A549 (cell line): ENCODE measurements around the gene XPC. TPM values are rescaled to one million over a fixed set of nuclear protein-coding genes. Genes with fewer than 3 reads are reported as not detected.

Source experiments
- ATAC-seq, 2 experiments: fragments of 200-7000 bp in 1 of 2; fragments of >200 bp in 1 of 2; cut with Nextera tagmentation in 1 of 2; cut with Tn5 transposase in 1 of 2; 3 replicates each; pipeline versions ENCODE4 v1.8.0 to v1.9.1; 2018 to 2020; ENCODE audit warnings: mild to moderate bottlenecking in 1 of 2, moderate library complexity in 1 of 2
- CTCF ChIA-PET: fragments of 300-600 bp; sonication (Branson Sonifier 250); formaldehyde crosslinking; extraction: SDS; loops from one replicate; lab custom pipeline; 2021; ENCODE audit warnings: antibody characterized with exemption, inconsistent platforms; lab: Yijun Ruan, JAX
- POLR2A ChIA-PET: fragments of 350-600 bp; formaldehyde crosslinking; extraction: SDS; loops from one replicate; lab custom pipeline; 2021; ENCODE audit warnings: antibody characterized with exemption, inconsistent platforms; lab: Yijun Ruan, JAX
- DNase-seq, 2 experiments: peaks; one replicate each; pipeline versions ENCODE4 v3.0.0 to v3.0.0-alpha.2; 2011 to 2016; ENCODE audit warnings: low read depth in 1 of 2, low spot score in 1 of 2
- FAIRE-seq: peaks from 2 replicates; lab custom pipeline; 2011; peaks lifted over from hg19 to GRCh38; lab: Jason Lieb, UNC
- H3K27ac ChIP-seq, 2 experiments: fragments of >200 bp; sonication (Bioruptor Twin); formaldehyde crosslinking; 3 replicates each; pipeline ENCODE4 v1.5.1; 2016 to 2017
- H3K4me1 ChIP-seq: fragments of >200 bp; sonication (Bioruptor Twin); formaldehyde crosslinking; 3 replicates; pipeline ENCODE4 v1.6.1; 2016
- H3K4me2 ChIP-seq: fragments of >200 bp; sonication (Bioruptor Twin); formaldehyde crosslinking; 3 replicates; pipeline ENCODE4 v1.6.1; 2016
- H3K4me3 ChIP-seq: fragments of >200 bp; sonication (Bioruptor Twin); formaldehyde crosslinking; 3 replicates; pipeline ENCODE4 v1.5.1; 2016
- H3K9me3 ChIP-seq: fragments of >200 bp; sonication (Bioruptor Twin); formaldehyde crosslinking; 3 replicates; pipeline ENCODE4 v1.6.1; 2016
- CHD4 ChIP-seq: fragments of 200-600 bp; sonication (generic); IDR thresholded peaks from 2 replicates; pipeline ENCODE4 v1.6.1; 2016; ENCODE audit warnings: antibody characterized with exemption, mild to moderate bottlenecking, borderline replicate concordance
- EHMT2 ChIP-seq: fragments of 200-600 bp; sonication (generic); IDR thresholded peaks from 2 replicates; pipeline ENCODE4 v1.6.1; 2016; ENCODE audit warnings: antibody characterized with exemption, low read depth, mild to moderate bottlenecking, moderate library complexity
- ESRRA ChIP-seq: fragments of 150-350 bp; IDR thresholded peaks from 2 replicates; pipeline ENCODE4 v1.6.1; 2014; ENCODE audit warnings: mild to moderate bottlenecking, low read length, borderline replicate concordance
- GATA3 ChIP-seq: IDR thresholded peaks from 2 replicates; pipeline ENCODE4 v1.6.1; 2012; ENCODE audit warnings: borderline replicate concordance
- HDAC2 ChIP-seq: fragments of 200-600 bp; sonication (generic); IDR thresholded peaks from 2 replicates; pipeline ENCODE4 v1.6.1; 2016
- HOXB5 ChIP-seq: fragments of 250-450 bp; sonication (Bioruptor Pico); IDR thresholded peaks from 2 replicates; pipeline ENCODE4 v1.5.0; 2020; ENCODE audit warnings: mild to moderate bottlenecking, moderate library complexity
- JUNB ChIP-seq: fragments of >200 bp; sonication (Bioruptor Twin); formaldehyde crosslinking; IDR thresholded peaks from 2 replicates; pipeline ENCODE4 v1.6.1; 2016
- KDM5A ChIP-seq: fragments of 200-600 bp; sonication (generic); IDR thresholded peaks from 2 replicates; pipeline ENCODE4 v1.6.1; 2016; ENCODE audit warnings: antibody characterized with exemption, mild to moderate bottlenecking
- MAFK ChIP-seq: fragments of 450-650 bp; IDR thresholded peaks from 2 replicates; pipeline ENCODE4 v1.6.1; 2014; ENCODE audit not compliant: partially characterized antibody
- MAZ ChIP-seq: fragments of 150-350 bp; IDR thresholded peaks from 2 replicates; pipeline ENCODE4 v1.6.1; 2014; ENCODE audit warnings: antibody characterized with exemption, low read depth, low read length, borderline replicate concordance
- PHF8 ChIP-seq: fragments of 200-600 bp; sonication (generic); IDR thresholded peaks from 2 replicates; pipeline ENCODE4 v1.6.1; 2016; ENCODE audit warnings: low read depth, mild to moderate bottlenecking, antibody characterized with exemption, moderate library complexity, borderline replicate concordance
- POLR2A ChIP-seq: IDR thresholded peaks from 2 replicates; pipeline ENCODE4 v1.6.1; 2012; ENCODE audit warnings: mild to moderate bottlenecking, low read length
- RAD21 ChIP-seq, 2 experiments: fragments of >200 bp in 1 of 2; sonication (Bioruptor Twin) in 1 of 2; formaldehyde crosslinking in 1 of 2; IDR thresholded peaks in 1 of 2; conservative IDR thresholded peaks in 1 of 2; 2 replicates in 1 of 2; 3 replicates in 1 of 2; pipeline ENCODE4 v1.6.1; 2012 to 2018; ENCODE audit warnings: inconsistent platforms in 1 of 2
- RARB ChIP-seq: fragments of 250-450 bp; sonication (Bioruptor Pico); IDR thresholded peaks from 2 replicates; pipeline ENCODE4 v1.8.0; 2021; ENCODE audit warnings: mild to moderate bottlenecking, moderate library complexity
- SMC3 ChIP-seq: fragments of >200 bp; sonication (Bioruptor Twin); formaldehyde crosslinking; IDR thresholded peaks from 3 replicates; pipeline ENCODE4 v1.6.1; 2018; ENCODE audit warnings: inconsistent platforms
- SREBF2 ChIP-seq: fragments of 450-650 bp; IDR thresholded peaks from 2 replicates; pipeline ENCODE4 v1.6.1; 2014; ENCODE audit warnings: mild to moderate bottlenecking, moderate library complexity
- ZNF302 ChIP-seq: fragments of 250-450 bp; sonication (Bioruptor Pico); IDR thresholded peaks from 2 replicates; pipeline ENCODE4 v1.9.0; 2021; ENCODE audit warnings: inconsistent platforms, mild to moderate bottlenecking, moderate library complexity
- ZSCAN20 ChIP-seq: fragments of 250-450 bp; sonication (Bioruptor Pico); IDR thresholded peaks from 2 replicates; pipeline ENCODE4 v1.8.0; 2022; ENCODE audit warnings: mild to moderate bottlenecking, moderate library complexity
- WGBS: methylation state at CpG from one replicate; pipeline ENCODE4 v1.1.6; 2017; ENCODE audit errors: missing lambda C conversion rate; 5-methylcytosine and 5-hydroxymethylcytosine counted together
- polyA plus RNA-seq, 4 experiments: library from polyadenylated mRNA; depleted of rRNA in 3 of 4; stranded (reverse); fragments of >200 nt; fragmentation: RNase III in 1 of 4; extraction: RNeasy Plus Mini Kit Qiagen cat#74134 plus additional on column Dnase treatment in 1 of 4; gene quantifications; 2 replicates in 3 of 4; 3 replicates in 1 of 4; pipeline ENCODE4 v1.2.3, GENCODE V29; 2011 to 2017
- TF ChIP-seq, protein P1 (sequence below): fragments of 200-600 bp; sonication (generic); IDR thresholded peaks from 2 replicates; pipeline ENCODE4 v1.6.1; 2016; ENCODE audit warnings: antibody characterized with exemption, mild to moderate bottlenecking, moderate library complexity
- TF ChIP-seq, protein P2 (sequence below): fragments of 250-450 bp; sonication (Bioruptor Pico); IDR thresholded peaks from 2 replicates; pipeline ENCODE4 v1.5.0; 2020; ENCODE audit warnings: low read depth, mild to moderate bottlenecking, moderate library complexity
- TF ChIP-seq, protein P3 (sequence below): fragments of 150-350 bp; IDR thresholded peaks from 2 replicates; pipeline ENCODE4 v1.6.1; 2014; ENCODE audit warnings: low read depth, mild to moderate bottlenecking, low read length
- TF ChIP-seq, protein P4 (sequence below): fragments of 450-650 bp; IDR thresholded peaks from 2 replicates; pipeline ENCODE4 v1.6.1; 2014; ENCODE audit warnings: antibody characterized with exemption

Gene XPC
- polyA plus RNA-seq, 2 of the 4 experiments (the other 2 are of a cell fraction), result 35.4 to 36.3 TPM

DNA sequence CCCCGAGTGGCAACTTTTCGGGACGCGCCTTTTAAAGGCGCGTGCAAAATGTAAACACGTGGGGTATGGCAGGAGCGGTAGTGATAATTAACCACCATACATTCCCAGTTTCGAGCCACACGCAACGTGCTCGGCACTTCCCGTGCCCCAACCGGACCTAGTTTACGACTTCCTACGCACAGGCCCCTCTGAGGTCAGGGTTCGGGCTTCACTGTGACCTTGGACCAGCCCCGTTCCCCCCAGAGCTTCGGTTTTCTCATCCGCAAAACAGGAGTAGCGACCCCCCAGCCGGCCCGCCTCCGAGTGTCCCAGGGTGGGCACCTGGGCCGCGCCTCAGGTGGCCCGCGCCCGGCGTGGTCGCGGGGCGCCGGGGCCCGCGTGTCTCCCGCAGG, 54.2 kb downstream of the XPC start (continued):
- TF ChIP-seq, protein P1, sequence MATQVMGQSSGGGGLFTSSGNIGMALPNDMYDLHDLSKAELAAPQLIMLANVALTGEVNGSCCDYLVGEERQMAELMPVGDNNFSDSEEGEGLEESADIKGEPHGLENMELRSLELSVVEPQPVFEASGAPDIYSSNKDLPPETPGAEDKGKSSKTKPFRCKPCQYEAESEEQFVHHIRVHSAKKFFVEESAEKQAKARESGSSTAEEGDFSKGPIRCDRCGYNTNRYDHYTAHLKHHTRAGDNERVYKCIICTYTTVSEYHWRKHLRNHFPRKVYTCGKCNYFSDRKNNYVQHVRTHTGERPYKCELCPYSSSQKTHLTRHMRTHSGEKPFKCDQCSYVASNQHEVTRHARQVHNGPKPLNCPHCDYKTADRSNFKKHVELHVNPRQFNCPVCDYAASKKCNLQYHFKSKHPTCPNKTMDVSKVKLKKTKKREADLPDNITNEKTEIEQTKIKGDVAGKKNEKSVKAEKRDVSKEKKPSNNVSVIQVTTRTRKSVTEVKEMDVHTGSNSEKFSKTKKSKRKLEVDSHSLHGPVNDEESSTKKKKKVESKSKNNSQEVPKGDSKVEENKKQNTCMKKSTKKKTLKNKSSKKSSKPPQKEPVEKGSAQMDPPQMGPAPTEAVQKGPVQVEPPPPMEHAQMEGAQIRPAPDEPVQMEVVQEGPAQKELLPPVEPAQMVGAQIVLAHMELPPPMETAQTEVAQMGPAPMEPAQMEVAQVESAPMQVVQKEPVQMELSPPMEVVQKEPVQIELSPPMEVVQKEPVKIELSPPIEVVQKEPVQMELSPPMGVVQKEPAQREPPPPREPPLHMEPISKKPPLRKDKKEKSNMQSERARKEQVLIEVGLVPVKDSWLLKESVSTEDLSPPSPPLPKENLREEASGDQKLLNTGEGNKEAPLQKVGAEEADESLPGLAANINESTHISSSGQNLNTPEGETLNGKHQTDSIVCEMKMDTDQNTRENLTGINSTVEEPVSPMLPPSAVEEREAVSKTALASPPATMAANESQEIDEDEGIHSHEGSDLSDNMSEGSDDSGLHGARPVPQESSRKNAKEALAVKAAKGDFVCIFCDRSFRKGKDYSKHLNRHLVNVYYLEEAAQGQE, result no peak
- TF ChIP-seq PHF8 (peak; percentile 95), POLR2A (peak; percentile 31), SMC3 (no peak), RARB (CRISPR knock-in tag) (no peak)
- TF ChIP-seq, protein P2, sequence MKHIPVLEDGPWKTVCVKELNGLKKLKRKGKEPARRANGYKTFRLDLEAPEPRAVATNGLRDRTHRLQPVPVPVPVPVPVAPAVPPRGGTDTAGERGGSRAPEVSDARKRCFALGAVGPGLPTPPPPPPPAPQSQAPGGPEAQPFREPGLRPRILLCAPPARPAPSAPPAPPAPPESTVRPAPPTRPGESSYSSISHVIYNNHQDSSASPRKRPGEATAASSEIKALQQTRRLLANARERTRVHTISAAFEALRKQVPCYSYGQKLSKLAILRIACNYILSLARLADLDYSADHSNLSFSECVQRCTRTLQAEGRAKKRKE (CRISPR knock-in tag), result no peak
- TF ChIP-seq, all 56 proteins: peak for 4

DNA sequence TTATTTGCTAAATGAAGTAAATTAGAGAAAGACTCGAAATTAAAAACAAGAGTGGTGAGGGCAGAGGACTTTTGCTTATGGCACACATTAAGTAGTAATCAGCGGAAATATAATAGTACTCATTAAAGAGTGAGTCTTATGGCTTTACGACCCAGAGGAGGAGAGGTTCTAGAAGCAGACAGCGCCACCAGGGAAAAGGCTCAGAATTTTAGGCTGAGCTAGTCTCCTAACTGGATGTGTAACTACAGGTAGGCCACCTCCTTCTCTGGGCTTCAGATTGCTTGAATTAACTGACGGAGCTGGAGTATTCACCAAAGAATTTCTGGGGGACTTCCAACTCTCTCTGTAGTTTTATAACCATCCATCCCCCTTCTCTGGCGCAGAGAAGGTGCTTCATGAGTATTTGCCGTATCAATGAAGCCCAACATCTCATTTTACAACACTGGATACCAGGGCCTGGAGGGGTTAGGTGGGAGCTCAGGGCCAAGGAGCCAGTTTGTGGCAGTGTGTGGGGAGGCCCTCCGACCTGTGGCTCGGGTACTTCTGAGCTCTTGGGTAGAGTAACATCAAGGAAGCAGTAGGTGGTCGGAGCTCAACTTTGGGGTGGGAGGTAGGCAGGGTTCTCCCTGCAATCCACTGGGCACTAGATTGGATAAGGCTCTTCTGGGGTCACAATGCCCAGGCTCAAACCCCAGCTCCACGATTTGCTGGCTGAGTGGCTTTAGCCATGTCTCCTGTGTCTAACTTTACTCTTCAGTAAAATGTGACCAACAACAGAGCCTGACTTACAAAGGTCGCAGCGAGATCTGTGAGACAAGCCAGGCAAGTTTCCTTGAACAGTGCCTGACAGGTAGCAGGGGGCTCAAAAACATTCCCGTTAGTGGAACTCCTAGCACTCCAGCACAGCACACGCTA, 54.8 kb downstream of the XPC start:
- no peak for FAIRE-seq
- TF ChIP-seq ZNF302 (no peak), ZSCAN20 (no peak)
- ATAC-seq, result no peak; a peak in 1 of 6 replicates

DNA sequence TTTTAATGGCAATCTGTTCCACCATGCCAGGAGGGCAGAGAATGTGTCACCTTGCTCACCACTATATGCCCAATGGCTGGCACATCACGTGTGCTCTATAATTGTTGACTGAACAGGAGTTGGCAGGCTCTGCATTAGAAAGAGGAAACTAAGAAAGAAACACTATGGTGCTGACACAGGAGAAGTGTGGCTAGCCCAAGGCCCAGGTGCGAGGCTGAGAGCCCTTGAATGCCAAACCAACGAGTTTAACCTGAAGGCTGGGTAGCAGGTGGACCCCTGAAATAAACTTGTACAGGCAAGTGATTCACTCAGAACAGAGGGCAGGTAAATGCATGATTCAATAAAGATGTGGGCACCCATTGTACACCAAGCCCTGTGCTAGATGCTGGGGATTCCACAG, 56.1 kb downstream of the XPC start:
- ChIA-PET POLR2A (no interaction called here), CTCF (interaction anchor here (1.2 to 2.2 kb wide), 2 partner anchors 24 to 226 kb away, joined by 3 to 4 read pairs; no protein-coding TSS in a partner anchor)
- Histone ChIP-seq H3K27ac (no peak overlapping the region), H3K4me2 (no peak overlapping the region), H3K4me3 (no peak overlapping the region), H3K9me3 (no peaks in the 10 kb centered on the region), H3K4me1 (peaks cover 34% of the 10 kb centered on the region)
- TF ChIP-seq KDM5A, result no peak
- TF ChIP-seq RAD21 (conservative IDR thresholded peaks at IDR 0.05 in 1 of 2, IDR thresholded peaks at IDR 0.05 in 1 of 2), result no peak
- TF ChIP-seq, protein P3, sequence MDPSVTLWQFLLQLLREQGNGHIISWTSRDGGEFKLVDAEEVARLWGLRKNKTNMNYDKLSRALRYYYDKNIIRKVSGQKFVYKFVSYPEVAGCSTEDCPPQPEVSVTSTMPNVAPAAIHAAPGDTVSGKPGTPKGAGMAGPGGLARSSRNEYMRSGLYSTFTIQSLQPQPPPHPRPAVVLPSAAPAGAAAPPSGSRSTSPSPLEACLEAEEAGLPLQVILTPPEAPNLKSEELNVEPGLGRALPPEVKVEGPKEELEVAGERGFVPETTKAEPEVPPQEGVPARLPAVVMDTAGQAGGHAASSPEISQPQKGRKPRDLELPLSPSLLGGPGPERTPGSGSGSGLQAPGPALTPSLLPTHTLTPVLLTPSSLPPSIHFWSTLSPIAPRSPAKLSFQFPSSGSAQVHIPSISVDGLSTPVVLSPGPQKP, result no peak
- no peak for TF ChIP-seq MAZ
- no peak for TF ChIP-seq MAFK
- FAIRE-seq (no peak), ATAC-seq (no peak), DNase-seq (no peak)
- WGBS, result 91% methylated on average over 3 of the region's 3 CpGs

More for the DNA sequence above, 54.8 kb downstream of the XPC start:
- POLR2A ChIA-PET, result interaction anchor here (0.6 to 3.0 kb wide), 6 partner anchors 12 to 91 kb away, joined by 3 to 41 read pairs (median 4); partner anchors contain the start of genes LSM3 and XPC
- WGBS, result 51% methylated on average over 15 of the region's 15 CpGs
- no peaks in the 10 kb centered on the region for H3K9me3 ChIP-seq
- peak overlapping the region; percentile 91 for H3K4me3 ChIP-seq
- H3K27ac ChIP-seq, result peak overlapping the region; percentile 94 to 98
- H3K4me2 ChIP-seq, result peak overlapping the region; percentile 99
- no peak for DNase-seq
- peaks cover 26% of the 10 kb centered on the region for H3K4me1 ChIP-seq
- CTCF ChIA-PET, result interaction anchor here (0.7 to 1.4 kb wide), 6 partner anchors 9 to 466 kb away, joined by 3 to 6 read pairs (median 4); no protein-coding TSS in a partner anchor

DNA sequence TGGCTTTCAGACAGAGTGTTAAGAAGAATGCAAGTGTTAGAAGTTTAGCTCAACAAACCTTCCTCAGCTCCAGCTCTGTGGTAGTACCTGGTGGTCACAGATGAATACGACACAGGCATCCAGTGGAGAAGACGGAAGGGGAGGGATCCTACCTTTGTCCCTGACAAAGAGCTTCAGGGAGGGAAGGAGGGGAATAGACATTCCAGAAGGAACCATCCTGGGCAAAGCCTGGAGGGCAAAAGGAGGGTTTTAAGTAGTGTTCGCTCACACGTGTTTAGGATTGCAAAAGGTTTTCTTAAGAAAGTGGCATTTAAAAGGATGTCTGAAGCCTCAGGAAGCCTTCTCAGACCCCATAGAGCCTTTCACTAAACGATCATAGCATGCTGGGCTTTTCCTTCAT, 56.5 kb downstream of the XPC start:
- WGBS, result 93% methylated on average over 5 of the region's 5 CpGs
- Histone ChIP-seq H3K4me2 (no peak overlapping the region), H3K27ac (no peak overlapping the region), H3K4me1 (peaks cover 34% of the 10 kb centered on the region), H3K9me3 (no peaks in the 10 kb centered on the region), H3K4me3 (no peak overlapping the region)
- FAIRE-seq (no peak), DNase-seq (no peak), ATAC-seq (no peak)
- TF ChIP-seq ESRRA, result no peak
- no peak for TF ChIP-seq HOXB5 (CRISPR knock-in tag)
- TF ChIP-seq EHMT2, result no peak
- TF ChIP-seq, protein P4, sequence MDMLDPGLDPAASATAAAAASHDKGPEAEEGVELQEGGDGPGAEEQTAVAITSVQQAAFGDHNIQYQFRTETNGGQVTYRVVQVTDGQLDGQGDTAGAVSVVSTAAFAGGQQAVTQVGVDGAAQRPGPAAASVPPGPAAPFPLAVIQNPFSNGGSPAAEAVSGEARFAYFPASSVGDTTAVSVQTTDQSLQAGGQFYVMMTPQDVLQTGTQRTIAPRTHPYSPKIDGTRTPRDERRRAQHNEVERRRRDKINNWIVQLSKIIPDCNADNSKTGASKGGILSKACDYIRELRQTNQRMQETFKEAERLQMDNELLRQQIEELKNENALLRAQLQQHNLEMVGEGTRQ, result no peak
- TF ChIP-seq PHF8, result no peak
- TF ChIP-seq JUNB, result no peak
- TF ChIP-seq GATA3, result no peak
- TF ChIP-seq, protein P2 (CRISPR knock-in tag), result no peak
- no peak for TF ChIP-seq HDAC2
- TF ChIP-seq CHD4, result no peak
- no peak for TF ChIP-seq SREBF2
- CTCF ChIA-PET, result interaction anchor here (1.0 to 2.2 kb wide), 3 partner anchors 15 to 225 kb away, joined by 3 to 4 read pairs (median 3); no protein-coding TSS in a partner anchor
- POLR2A ChIA-PET, result no interaction called here
